ENCODE results near the gene PCYT2. TPM values are rescaled to one million over a fixed set of nuclear protein-coding genes. Genes with fewer than 3 reads are reported as not detected.
"Not testable (repeated sequence)": the region's sequence is repeated elsewhere in the genome, so short reads cannot be mapped to it uniquely, and the experiment has no call there.

The PCYT2 gene
- 30.4 and 35.4 TPM in 2 replicates for total RNA-seq (2014; rRNA removed)
- 52.7 TPM for polyA plus RNA-seq (2012)

- DNase-seq (ENCODE audit: low read depth), result peak; percentile 78
These were observed at the start of gene PCYT2 for GRCh38 chr17:81911277-81911961. TSS of gene PCYT2 (minus strand) at chr17:81911399. CDS start at chr17:81911355, 44 bp downstream.

- no peak for DNase-seq (ENCODE audit: low read depth)
These were observed 49.1 kb upstream of the PCYT2 start for GRCh38 chr17:81960130-81960958.

- DNase-seq (ENCODE audit: low read depth), result peak; percentile 38
These were observed 48.3 kb upstream of the PCYT2 start for GRCh38 chr17:81959362-81960129.

- DNase-seq (ENCODE audit: low read depth), result no peak
These were observed 47.6 kb upstream of the PCYT2 start for GRCh38 chr17:81958633-81959342.

DNA sequence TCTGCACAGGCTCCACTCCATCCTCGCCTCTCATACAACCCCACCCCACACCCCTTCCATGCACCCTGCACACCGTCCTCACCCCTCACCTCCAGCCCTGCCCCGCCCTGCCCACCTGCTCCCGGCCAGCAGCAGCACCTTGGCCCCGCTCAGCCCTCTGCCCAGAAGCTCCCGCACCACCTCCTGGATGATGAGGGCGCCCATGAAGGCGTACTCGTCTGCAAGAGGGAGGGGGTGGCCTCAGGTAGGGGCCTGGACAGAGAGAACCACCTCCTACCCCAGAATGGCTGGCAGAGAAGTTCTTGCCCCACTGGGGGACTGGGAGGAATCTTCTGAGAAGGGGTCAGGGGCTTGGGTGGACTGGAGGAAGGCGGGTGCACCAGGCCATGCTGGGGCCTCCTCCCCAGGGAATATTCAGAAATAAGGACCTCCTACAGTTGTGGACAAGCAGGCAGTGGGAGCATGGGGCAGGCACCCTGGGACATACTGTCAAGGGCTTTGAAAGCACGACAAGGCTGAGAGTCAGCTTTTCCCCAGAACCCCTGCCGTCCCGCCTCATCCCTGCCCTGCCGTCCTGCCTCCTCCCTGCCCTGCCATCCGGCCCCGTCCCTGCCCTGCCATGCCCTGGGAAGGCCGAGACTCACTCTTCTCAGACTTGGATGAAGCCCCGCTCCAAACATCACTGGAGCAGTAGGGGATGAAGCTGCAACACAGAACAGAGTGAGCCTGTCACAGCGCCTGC, 46.7 kb upstream of the PCYT2 start:
- DNase-seq (ENCODE audit: low read depth), result no peak

GRCh38 chr17:81956607-81957589, 45.7 kb upstream of the PCYT2 start:
- DNase-seq (ENCODE audit: low read depth), result no peak

DNA sequence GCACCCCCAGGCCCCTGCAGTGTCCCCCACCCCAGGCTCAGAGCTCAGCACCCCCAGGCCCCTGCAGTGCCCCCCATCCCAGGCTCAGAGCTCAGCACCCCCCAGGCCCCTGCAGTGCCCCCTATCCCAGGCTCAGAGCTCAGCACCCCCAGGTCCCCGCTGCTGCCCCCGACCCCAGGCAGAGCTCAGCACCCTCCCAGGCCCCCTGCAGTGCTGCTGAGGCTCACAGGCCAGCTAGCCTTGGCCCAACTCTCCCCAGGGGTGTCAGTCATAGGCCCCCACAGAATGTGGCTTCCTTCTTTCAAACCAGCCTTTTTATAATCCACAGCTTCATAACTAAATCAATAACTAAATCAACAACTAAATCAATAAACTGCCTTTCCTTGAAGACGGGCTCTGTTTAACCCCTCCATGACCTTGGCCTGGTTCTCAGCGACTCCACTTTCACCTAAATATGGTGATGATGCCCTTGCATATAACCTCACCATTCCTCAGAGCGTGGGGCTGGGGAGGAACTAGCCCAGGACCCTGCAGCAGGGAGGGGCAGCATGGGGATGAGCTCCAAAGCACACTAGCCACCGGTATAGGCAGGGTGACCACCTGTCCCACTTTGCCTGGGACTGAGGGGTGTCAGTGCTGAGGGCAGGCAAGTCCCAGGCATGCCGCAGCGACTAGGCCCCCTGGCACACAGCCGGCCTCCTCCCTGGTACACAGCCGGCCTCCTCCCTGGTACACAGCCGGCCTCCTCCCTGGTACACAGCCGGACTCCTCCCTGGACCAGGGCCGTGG, 44.8 kb upstream of the PCYT2 start:
- DNase-seq (ENCODE audit: low read depth), result no peak

DNA sequence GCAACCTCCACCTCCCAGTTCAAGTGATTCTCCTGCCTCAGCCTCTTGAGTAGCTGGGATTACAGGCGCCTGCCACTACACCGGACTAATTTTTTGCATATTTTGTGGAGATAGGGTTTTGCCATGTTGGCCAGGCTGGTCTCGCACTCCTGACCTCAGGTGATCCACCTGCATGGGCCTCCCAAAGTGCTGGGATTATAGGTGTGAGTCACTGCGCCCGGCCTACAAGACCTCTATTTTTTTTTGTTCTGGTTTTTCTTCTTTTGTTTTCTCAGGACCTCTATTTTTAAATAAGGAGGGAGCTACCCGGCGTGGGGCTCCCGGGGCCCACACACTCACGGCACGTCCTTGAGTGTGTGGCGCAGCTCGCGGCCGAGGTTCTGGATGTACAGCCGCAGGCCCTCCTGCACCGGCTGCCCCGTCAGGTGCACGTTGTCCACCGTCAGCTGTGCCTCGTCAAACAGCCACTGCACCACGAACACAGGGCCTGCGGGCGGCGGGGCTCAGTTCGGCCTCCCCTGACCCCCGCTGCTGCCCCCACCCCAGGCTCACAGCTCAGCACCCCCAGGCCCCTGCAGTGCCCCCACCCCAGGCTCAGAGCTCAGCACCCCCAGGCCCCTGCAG, 44.0 kb upstream of the PCYT2 start:
- no peak for DNase-seq (ENCODE audit: low read depth)

GRCh38 chr17:81954131-81955057, 43.2 kb upstream of the PCYT2 start:
- DNase-seq (ENCODE audit: low read depth), result no peak

GRCh38 chr17:81953443-81953842, 42.2 kb upstream of the PCYT2 start:
- DNase-seq (ENCODE audit: low read depth), result not testable (repeated sequence)

GRCh38 chr17:81952792-81953228, 41.6 kb upstream of the PCYT2 start:
- DNase-seq (ENCODE audit: low read depth), result no peak

- no peak for DNase-seq (ENCODE audit: low read depth)
These were observed 40.8 kb upstream of the PCYT2 start for GRCh38 chr17:81951785-81952684.

DNA sequence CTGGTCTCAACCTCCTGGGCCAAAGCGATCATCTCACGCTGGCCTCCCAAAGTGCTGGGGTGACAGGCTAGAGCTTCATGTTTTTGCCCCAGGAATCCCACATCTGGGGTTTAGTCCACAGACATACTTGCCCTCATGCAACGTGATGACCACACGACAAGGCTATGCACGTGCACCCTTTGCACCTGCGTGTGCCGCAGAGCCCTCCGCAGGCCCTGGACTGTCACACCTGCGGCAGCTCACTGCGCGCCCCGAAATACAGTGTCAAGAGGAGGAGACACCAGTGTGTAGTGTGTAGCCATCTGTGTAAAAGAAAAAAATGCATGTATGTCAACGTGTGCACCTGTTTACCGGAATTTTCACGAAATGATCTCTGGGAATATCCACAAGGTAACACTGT, 39.3 kb upstream of the PCYT2 start:
- no peak for DNase-seq (ENCODE audit: low read depth)

DNA sequence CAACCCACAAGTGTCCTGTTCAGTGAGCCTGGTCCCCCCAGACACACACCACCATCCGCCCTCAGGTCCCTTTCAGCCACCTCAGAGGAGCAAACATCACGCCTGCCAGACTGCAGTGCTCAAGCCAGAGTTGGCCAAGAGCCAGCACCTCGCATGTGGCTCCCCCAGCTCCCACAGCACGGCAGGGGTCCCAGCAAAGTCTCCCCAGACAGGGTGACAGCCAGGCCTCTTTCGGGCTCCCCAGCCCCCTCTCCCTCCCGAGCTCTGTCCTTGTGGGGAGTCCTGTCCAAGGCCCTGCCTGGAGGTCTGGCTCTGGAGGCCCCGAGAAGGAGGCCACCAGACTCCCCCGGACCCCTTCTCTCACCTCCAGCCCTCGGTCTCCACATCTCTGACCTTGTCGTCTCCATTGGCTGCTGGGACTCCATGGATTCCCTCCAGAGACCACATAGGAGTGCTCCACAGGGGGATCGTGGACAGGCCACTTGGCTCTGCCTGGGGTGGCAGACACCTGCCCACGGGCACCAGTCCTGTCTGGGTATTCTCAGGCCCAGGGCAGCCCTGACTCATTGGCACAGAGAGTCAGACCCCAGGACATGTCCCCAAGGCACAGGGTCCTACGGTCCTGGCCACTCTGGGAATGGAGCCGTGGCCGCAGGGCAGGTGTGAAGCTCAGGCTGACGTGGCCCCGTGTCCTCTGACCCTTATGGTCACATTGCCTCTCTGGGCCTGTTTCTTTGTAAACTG, 37.6 kb upstream of the PCYT2 start:
- DNase-seq (ENCODE audit: low read depth), result no peak

GRCh38 chr17:81947189-81947588, 36.0 kb upstream of the PCYT2 start, which contains the start of gene MYADML2:
TSS of gene MYADML2 (minus strand) at chr17:81947233. CDS start at chr17:81941741, 5,492 bp downstream.
- DNase-seq (ENCODE audit: low read depth), result no peak

Data from LHCN-M2 (cell line).